C4-2B (cell line): ENCODE results near the gene RAB31.

ENCODE experiments used
- H3K27ac ChIP-seq: fragments of 450-650 bp; 2 replicates; pipeline ENCODE4 v1.5.1; 2017
- ZFX ChIP-seq: fragments of 450-650 bp; IDR thresholded peaks from 2 replicates; pipeline ENCODE4 v1.6.1; 2017
- TF ChIP-seq, protein P1 (sequence below): fragments of 450-650 bp; conservative IDR thresholded peaks from 2 replicates; pipeline ENCODE4 v1.5.1; 2017; ENCODE audit warnings: mild to moderate bottlenecking

Gene RAB31

GRCh38 chr18:9787712-9788111, 79.6 kb downstream of the RAB31 start:
- TF ChIP-seq ZFX = no peak
- TF ChIP-seq, protein P1, sequence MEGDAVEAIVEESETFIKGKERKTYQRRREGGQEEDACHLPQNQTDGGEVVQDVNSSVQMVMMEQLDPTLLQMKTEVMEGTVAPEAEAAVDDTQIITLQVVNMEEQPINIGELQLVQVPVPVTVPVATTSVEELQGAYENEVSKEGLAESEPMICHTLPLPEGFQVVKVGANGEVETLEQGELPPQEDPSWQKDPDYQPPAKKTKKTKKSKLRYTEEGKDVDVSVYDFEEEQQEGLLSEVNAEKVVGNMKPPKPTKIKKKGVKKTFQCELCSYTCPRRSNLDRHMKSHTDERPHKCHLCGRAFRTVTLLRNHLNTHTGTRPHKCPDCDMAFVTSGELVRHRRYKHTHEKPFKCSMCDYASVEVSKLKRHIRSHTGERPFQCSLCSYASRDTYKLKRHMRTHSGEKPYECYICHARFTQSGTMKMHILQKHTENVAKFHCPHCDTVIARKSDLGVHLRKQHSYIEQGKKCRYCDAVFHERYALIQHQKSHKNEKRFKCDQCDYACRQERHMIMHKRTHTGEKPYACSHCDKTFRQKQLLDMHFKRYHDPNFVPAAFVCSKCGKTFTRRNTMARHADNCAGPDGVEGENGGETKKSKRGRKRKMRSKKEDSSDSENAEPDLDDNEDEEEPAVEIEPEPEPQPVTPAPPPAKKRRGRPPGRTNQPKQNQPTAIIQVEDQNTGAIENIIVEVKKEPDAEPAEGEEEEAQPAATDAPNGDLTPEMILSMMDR = no peak
- no peak overlapping the region for H3K27ac ChIP-seq

GRCh38 chr18:9788140-9788539, 80.0 kb downstream of the RAB31 start:
- TF ChIP-seq, protein P1 = no peak
- TF ChIP-seq ZFX = no peak
- H3K27ac ChIP-seq = no peak overlapping the region

GRCh38 chr18:9788860-9789259, 80.8 kb downstream of the RAB31 start:
- no peak overlapping the region for H3K27ac ChIP-seq
- TF ChIP-seq ZFX = no peak
- TF ChIP-seq, protein P1 = no peak

DNA sequence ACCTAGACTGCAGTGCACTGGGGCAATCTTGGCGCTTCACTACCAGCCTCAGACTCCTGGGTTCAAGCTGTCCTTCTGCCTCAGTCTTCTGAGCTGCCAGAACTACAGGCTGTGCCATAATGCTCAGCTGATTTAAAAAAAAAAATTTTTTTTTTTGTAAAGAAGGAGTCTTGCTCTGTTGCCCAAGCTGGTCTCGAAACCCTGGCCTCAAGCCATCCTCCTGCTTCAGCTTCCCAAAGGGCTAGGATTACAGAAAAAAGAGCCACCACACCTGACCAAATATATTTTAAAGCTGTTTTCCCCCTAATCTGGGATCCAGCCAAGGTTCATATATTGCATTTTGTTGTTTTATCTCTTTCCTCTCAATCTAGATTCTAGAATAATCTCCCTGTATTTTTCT, 82.2 kb downstream of the RAB31 start:
- no peak for TF ChIP-seq ZFX
- TF ChIP-seq, protein P1 = no peak
- no peak overlapping the region for H3K27ac ChIP-seq

GRCh38 chr18:9791991-9792390, 83.9 kb downstream of the RAB31 start:
- H3K27ac ChIP-seq = no peak overlapping the region
- TF ChIP-seq ZFX = no peak
- TF ChIP-seq, protein P1 = no peak

DNA sequence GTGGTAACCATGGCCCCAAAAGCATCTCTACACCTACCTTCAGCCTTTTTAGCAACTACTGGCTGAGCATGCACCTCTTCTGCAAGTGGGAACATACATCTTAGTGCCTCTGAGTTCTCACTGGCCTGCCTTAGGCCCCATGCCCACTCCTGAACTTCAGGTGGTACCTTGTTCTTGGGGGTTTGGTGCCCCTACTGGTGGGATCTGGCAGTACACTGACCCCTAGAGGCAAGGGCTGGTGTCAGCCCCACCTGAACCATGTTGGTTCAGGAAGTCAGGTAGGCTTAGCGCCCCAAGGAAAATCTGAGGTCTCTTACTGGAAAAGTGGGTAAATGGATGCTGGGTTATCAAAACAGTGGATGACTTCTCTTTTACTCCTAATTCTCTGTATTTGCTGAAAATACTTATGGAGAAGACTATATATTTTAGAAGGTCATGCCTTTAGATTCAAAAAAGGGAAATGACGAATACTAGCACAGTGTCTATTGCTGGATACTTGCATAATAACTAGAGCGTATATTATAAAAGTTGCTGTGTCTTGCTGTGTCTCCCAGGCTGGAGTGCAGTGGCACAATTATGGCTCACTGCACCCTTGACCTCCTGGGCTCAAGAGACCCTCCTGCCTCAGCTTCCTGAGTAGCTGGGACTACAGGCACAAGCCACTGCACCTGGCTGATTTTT, 84.6 kb downstream of the RAB31 start:
- H3K27ac ChIP-seq = no peak overlapping the region
- TF ChIP-seq, protein P1 = peak; percentile 63
- TF ChIP-seq ZFX = no peak

DNA sequence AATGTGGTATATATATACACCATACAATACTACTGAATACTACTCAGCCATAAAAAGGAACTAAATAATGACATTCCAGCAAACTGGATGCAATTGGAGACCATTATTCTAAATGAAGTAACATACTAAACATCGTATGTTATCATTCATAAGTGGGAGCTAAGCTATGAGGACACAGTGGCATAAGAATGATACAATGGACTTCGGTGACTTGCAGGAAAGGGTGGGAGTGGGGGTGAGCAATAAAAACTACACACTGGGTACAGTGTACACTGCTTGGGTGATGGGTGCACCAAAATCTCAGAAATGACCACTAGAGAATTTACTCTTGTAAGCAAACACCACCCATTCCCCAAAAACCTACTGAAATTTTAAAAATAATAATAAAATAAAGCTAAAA, 87.9 kb downstream of the RAB31 start:
- TF ChIP-seq, protein P1 = no peak
- no peak for TF ChIP-seq ZFX
- no peak overlapping the region for H3K27ac ChIP-seq
